Osteocyte (in vitro differentiated cells): ENCODE results near the gene BRAF. TPM values are rescaled to one million over a fixed set of nuclear protein-coding genes. Genes with fewer than 3 reads are reported as not detected.
"Not testable (repeated sequence)": the region's sequence is repeated elsewhere in the genome, so short reads cannot be mapped to it uniquely, and the experiment has no call there.

Experiments used
- DNase-seq: peaks from one replicate; pipeline ENCODE4 v3.0.0; 2021; ENCODE audit warnings: mixed read lengths; ENCODE audit not compliant: unreplicated experiment; ENCODE audit errors: extremely low spot score
- H3K27ac Mint-ChIP-seq: one replicate; pipeline ENCODE4 v1.8.0; 2021; ENCODE audit warnings: mild to moderate bottlenecking, mixed read lengths; ENCODE audit not compliant: unreplicated experiment
- H3K27me3 Mint-ChIP-seq: one replicate; pipeline ENCODE4 v1.8.0; 2021; ENCODE audit warnings: mixed read lengths; ENCODE audit not compliant: unreplicated experiment
- H3K36me3 Mint-ChIP-seq: one replicate; pipeline ENCODE4 v1.8.0; 2021; ENCODE audit warnings: mixed read lengths; ENCODE audit not compliant: unreplicated experiment
- H3K4me1 Mint-ChIP-seq: one replicate; pipeline ENCODE4 v1.8.0; 2021; ENCODE audit warnings: mixed read lengths; ENCODE audit not compliant: unreplicated experiment
- H3K4me3 Mint-ChIP-seq: one replicate; pipeline ENCODE4 v1.8.0; 2021; ENCODE audit warnings: mild to moderate bottlenecking, moderate library complexity, mixed read lengths; ENCODE audit not compliant: unreplicated experiment
- H3K9me3 Mint-ChIP-seq: one replicate; pipeline ENCODE4 v1.8.0; 2021; ENCODE audit warnings: mixed read lengths; ENCODE audit not compliant: unreplicated experiment
- total RNA-seq: library from RNA; stranded (reverse); gene quantifications from 2 replicates; pipeline ENCODE4 v1.2.1, GENCODE V29; 2021
- TF ChIP-seq, protein P1 (sequence below): fragments of 200-600 bp; sonication (generic); IDR thresholded peaks from 2 replicates; pipeline ENCODE4 v1.5.0; 2021; ENCODE audit warnings: antibody characterized with exemption, mild to moderate bottlenecking, moderate library complexity

Gene BRAF
- total RNA-seq, 1 donor from 2014 or later = 25.8 TPM

DNA sequence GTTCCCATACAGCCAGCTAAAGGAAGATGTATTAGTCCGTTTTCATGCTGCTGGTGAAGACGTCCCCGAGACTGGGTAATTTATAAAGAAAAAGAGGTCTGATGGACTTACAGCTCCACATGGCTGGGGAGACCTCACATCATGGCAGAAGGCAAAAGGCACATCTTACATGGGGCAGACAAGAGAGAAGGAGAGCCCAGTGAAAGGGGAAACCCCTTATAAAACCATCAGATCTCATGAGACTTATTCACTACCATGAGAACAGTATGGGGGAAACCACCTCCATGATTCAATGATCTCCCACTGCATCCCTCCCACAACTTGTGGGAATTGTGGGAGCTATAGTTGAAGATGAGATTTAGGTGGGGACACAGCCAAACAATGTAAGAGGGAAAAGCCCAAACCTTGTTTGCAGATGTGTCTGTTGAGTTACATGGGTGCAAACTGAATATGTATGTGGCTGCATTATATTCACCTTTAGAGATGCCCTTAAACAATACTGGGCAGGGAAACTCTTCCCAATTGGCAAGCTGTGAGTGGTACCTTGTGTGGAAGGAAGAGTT lies 13.1 kb upstream of the BRAF start:
- no peaks in the 10 kb centered on the region for H3K4me1 Mint-ChIP-seq

DNA sequence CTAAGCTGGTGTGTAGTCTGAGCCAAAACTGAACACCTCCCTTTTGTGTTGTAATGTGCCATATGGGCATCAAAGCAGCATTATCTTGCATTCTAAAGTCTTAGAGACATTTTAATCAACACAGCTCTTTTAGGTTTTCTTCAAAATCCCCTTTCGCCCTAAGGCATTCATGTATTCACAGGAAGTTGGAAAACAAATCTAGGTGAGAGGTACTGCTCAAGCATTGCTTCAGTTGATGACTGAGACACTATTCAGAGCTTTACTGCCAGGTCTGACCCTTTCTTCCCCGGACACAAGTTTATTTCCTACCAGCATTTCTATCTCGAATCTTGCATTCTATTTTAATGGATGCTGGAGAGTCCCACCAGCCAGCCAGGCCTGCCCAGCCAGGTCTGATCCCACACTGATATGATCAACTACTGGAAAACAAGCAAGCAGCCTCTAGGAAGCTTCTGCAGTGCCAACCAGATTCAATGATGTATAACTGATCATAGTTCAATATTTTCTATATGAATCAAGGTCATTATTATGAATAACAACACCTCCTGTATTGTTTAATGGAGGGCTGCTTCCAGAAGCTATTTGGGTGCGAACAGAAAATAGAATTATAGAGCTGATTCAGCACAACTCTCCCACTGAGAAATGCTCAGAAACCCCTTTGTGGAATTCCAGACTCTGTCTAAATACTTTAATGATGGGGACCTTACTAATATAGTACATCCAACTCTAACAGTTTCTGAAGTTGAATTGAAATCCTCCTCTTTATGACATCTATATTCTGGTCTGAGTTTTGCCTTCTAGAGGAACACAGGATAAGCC lies 4.0 kb upstream of the BRAF start:
- no peaks in the 10 kb centered on the region for H3K36me3 Mint-ChIP-seq
- DNase-seq = no peak
- H3K9me3 Mint-ChIP-seq = no peaks in the 10 kb centered on the region
- H3K27ac Mint-ChIP-seq = no peak overlapping the region
- no peak overlapping the region for H3K4me3 Mint-ChIP-seq
- H3K4me1 Mint-ChIP-seq = peaks cover 6% of the 10 kb centered on the region
- TF ChIP-seq, protein P1, sequence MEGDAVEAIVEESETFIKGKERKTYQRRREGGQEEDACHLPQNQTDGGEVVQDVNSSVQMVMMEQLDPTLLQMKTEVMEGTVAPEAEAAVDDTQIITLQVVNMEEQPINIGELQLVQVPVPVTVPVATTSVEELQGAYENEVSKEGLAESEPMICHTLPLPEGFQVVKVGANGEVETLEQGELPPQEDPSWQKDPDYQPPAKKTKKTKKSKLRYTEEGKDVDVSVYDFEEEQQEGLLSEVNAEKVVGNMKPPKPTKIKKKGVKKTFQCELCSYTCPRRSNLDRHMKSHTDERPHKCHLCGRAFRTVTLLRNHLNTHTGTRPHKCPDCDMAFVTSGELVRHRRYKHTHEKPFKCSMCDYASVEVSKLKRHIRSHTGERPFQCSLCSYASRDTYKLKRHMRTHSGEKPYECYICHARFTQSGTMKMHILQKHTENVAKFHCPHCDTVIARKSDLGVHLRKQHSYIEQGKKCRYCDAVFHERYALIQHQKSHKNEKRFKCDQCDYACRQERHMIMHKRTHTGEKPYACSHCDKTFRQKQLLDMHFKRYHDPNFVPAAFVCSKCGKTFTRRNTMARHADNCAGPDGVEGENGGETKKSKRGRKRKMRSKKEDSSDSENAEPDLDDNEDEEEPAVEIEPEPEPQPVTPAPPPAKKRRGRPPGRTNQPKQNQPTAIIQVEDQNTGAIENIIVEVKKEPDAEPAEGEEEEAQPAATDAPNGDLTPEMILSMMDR = no peak
- peaks cover 50% of the 10 kb centered on the region for H3K27me3 Mint-ChIP-seq

More for the DNA sequence above, 13.1 kb upstream of the BRAF start:
- Mint-ChIP-seq H3K36me3 (no peaks in the 10 kb centered on the region), H3K4me3 (no peak overlapping the region), H3K27me3 (peaks cover 24% of the 10 kb centered on the region), H3K9me3 (no peaks in the 10 kb centered on the region), H3K27ac (no peak overlapping the region)
- DNase-seq = no peak
- TF ChIP-seq, protein P1 = no peak

DNA sequence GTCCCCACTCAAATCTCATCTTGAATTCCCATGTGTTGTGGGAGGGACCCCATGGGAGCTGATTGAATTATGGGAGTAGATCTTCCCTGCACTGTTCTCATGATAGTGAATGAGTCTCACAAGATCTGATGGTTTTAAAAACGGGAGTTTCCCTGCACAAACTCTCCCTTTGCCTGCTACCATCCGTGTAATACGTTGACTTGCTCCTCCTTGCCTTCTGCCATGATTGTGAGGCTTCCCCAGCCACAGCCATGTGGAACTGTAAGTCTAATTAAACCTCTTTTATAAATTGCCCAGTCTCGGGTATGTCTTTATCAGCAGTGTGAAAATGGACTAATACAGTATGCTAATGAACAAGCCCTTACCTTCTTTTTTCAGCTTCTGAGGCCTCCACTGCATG lies 3.2 kb upstream of the BRAF start:
- not testable (repeated sequence) for H3K4me1 Mint-ChIP-seq, H3K4me3 Mint-ChIP-seq, DNase-seq, H3K36me3 Mint-ChIP-seq, H3K27ac Mint-ChIP-seq, H3K9me3 Mint-ChIP-seq
- H3K27me3 Mint-ChIP-seq = peaks cover 42% of the 10 kb centered on the region

DNA sequence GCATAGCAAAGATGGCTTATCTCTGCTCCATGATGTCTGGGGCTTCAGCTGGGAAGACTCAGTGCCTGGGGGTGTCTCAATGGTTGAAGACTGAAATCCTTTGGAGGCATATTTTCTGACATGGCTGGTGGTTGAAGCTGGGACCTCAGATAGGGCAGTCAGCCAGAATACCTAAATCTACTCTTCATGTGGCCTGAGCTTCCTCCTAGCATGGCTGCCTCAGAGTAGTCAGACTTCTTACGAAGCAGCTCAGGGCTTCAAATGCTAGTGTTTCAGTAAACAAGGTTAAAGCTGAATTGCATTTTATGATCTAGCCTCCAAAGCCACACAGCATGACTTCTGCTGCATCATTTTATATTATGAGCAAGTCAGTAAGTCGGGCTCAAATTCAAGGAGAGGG lies 2.6 kb upstream of the BRAF start:
- Mint-ChIP-seq H3K27me3 (peaks cover 36% of the 10 kb centered on the region), H3K27ac (no peak overlapping the region), H3K36me3 (no peaks in the 10 kb centered on the region), H3K4me1 (peaks cover 6% of the 10 kb centered on the region), H3K4me3 (no peak overlapping the region), H3K9me3 (no peaks in the 10 kb centered on the region)
- TF ChIP-seq, protein P1 = no peak
- no peak for DNase-seq

DNA sequence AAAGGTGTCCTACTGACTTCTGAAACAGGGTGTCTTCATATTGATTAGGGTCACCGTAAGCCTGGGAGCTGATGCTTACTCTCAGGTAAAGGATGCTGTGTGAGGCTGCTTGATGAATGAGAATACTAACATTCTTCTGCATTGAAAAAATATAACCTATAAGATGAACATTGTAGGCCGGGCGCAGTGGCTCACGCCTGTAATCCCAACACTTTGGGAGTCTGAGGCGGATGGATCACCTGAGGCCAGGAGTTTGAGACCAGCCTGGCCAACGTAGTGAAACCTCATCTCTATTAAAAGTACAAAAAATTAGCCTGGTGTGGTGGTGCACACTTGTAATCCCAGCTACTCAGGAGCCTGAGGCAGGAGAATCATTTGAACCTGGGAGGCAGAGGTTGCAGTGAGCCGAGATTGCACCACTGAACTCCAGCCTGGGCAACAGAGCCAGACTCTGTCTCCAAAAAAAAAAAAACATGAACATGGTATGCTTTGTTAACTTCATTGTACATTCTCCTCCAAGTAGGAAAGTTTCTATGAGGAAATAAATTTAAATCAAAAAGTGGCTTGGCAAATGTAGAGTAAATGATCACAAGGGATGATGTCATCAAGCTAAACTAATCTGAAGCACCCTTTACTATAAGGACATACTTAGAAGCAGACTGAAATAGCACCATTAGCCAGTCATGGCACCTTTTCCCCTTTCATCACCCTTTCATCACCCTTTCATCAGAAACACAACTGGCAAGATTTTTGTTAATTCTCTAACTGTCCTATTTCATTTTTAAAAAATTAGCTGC lies 1.5 kb upstream of the BRAF start:
- peak overlapping the region; percentile 14 for H3K27ac Mint-ChIP-seq
- peak overlapping the region; percentile 16 for H3K4me3 Mint-ChIP-seq

More for the DNA sequence above, 1.5 kb upstream of the BRAF start:
- Mint-ChIP-seq H3K27me3 (peaks cover 30% of the 10 kb centered on the region), H3K36me3 (no peaks in the 10 kb centered on the region), H3K4me1 (peaks cover 6% of the 10 kb centered on the region), H3K9me3 (no peaks in the 10 kb centered on the region)
- no peak for DNase-seq
- TF ChIP-seq, protein P1 = no peak
